Activated CD4-positive, alpha-beta T cell treated with anti-CD3 and anti-CD28 coated beads, Interleukin-2, amount 50 U/mL, for 24 hours (primary cell): ENCODE data around the gene LRRC28.
"Not testable (repeated sequence)": the region's sequence is repeated elsewhere in the genome, so short reads cannot be mapped to it uniquely, and the experiment has no call there.

ENCODE experiments used
- DNase-seq, 2 donors: peaks; one replicate each; pipeline ENCODE4 v3.0.0-alpha.2; 2020; ENCODE audit warnings: low read depth in 1 of 2, low spot score in 1 of 2

Gene LRRC28

GRCh38 chr15:99250857-99251841 lies at the start of gene LRRC28:
TSS of gene LRRC28 (plus strand) at chr15:99251481. CDS start at chr15:99255958, 4,477 bp downstream.
- peak; percentile 84 to 94 for DNase-seq

GRCh38 chr15:99202176-99202552 lies 49.1 kb upstream of the LRRC28 start:
- no peak for DNase-seq

GRCh38 chr15:99207672-99208071 lies 43.6 kb upstream of the LRRC28 start:
- DNase-seq: no peak

GRCh38 chr15:99209326-99209725 lies 42.0 kb upstream of the LRRC28 start:
- DNase-seq: no peak

GRCh38 chr15:99210334-99210733 lies 40.9 kb upstream of the LRRC28 start:
- DNase-seq: no peak

GRCh38 chr15:99211926-99212325 lies 39.4 kb upstream of the LRRC28 start:
- DNase-seq: no peak

GRCh38 chr15:99212406-99212805 lies 38.9 kb upstream of the LRRC28 start:
- no peak for DNase-seq

GRCh38 chr15:99213187-99213811 lies 38.0 kb upstream of the LRRC28 start:
- peak; percentile 16 to 37 for DNase-seq

- no peak for DNase-seq
Observed at GRCh38 chr15:99224372-99225214, 26.7 kb upstream of the LRRC28 start.

GRCh38 chr15:99226802-99227201 lies 24.5 kb upstream of the LRRC28 start:
- DNase-seq: no peak

GRCh38 chr15:99228120-99228770 lies 23.0 kb upstream of the LRRC28 start:
- no peak for DNase-seq

GRCh38 chr15:99230867-99231266 lies 20.4 kb upstream of the LRRC28 start:
- no peak for DNase-seq

- no peak for DNase-seq
Observed at GRCh38 chr15:99232740-99233139, 18.5 kb upstream of the LRRC28 start.

- DNase-seq: not testable (repeated sequence)
Observed at GRCh38 chr15:99234160-99234559, 17.1 kb upstream of the LRRC28 start.

GRCh38 chr15:99238849-99239248 lies 12.4 kb upstream of the LRRC28 start:
- DNase-seq: no peak

GRCh38 chr15:99239545-99240198 lies 11.6 kb upstream of the LRRC28 start:
- no peak for DNase-seq

GRCh38 chr15:99241752-99242151 lies 9.5 kb upstream of the LRRC28 start:
- no peak for DNase-seq

- no peak for DNase-seq
Observed at GRCh38 chr15:99244306-99244705, 7.0 kb upstream of the LRRC28 start.

- DNase-seq: no peak
Observed at GRCh38 chr15:99247062-99247461, 4.2 kb upstream of the LRRC28 start.

- DNase-seq: no peak
Observed at GRCh38 chr15:99248000-99248715, 3.1 kb upstream of the LRRC28 start.
